ENCODE data around the gene BRCA1. TPM values are rescaled to one million over a fixed set of nuclear protein-coding genes. Genes with fewer than 3 reads are reported as not detected.
"Not testable (repeated sequence)": the region's sequence is repeated elsewhere in the genome, so short reads cannot be mapped to it uniquely, and the experiment has no call there.

BRCA1 gene
- total RNA-seq, 1 donor from 2014 or later = 11.3 TPM

DNA sequence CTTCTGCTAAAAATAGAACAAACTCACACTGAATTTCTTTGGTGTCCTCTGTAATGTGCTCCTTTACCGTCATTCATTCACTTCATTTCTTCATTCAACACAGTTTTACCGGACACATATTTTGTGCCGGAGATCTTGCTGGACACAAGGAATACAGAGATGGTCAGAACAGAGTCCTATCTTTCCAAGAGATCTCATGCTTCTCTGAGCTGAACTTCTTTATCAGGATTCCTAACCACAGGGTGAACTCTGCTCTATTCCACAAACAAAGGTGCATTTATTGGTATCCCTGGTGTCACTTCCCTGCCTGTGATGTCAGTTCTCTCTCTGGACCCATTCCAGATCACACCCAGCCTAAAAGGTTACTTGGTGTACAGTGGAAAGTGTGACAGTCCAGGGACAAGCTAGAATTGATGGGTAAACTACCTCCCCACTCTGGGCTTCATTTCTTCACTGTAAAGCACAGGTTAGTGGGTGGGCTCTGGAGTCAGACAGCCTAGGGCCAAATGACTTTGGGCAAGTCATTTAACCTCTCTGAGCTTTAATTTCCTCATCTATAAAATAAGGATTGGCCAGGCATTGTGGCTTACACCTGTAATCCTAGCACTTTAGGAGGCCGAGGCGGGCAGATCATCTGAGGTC is 114.4 kb downstream of the BRCA1 start:
- H3K4me1 Mint-ChIP-seq (ENCODE audit: low read depth, unreplicated experiment) = peaks cover 5% of the 10 kb centered on the region
- TF ChIP-seq, protein P1, sequence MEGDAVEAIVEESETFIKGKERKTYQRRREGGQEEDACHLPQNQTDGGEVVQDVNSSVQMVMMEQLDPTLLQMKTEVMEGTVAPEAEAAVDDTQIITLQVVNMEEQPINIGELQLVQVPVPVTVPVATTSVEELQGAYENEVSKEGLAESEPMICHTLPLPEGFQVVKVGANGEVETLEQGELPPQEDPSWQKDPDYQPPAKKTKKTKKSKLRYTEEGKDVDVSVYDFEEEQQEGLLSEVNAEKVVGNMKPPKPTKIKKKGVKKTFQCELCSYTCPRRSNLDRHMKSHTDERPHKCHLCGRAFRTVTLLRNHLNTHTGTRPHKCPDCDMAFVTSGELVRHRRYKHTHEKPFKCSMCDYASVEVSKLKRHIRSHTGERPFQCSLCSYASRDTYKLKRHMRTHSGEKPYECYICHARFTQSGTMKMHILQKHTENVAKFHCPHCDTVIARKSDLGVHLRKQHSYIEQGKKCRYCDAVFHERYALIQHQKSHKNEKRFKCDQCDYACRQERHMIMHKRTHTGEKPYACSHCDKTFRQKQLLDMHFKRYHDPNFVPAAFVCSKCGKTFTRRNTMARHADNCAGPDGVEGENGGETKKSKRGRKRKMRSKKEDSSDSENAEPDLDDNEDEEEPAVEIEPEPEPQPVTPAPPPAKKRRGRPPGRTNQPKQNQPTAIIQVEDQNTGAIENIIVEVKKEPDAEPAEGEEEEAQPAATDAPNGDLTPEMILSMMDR (IDR thresholded peaks at IDR 0.05; ENCODE audit: partially characterized antibody, unreplicated experiment) = no peak
- H3K27me3 Mint-ChIP-seq (ENCODE audit: unreplicated experiment) = peaks cover 11% of the 10 kb centered on the region
- peak overlapping the region; percentile 17 for H3K27ac Mint-ChIP-seq (ENCODE audit: unreplicated experiment)
- peaks cover 6% of the 10 kb centered on the region for H3K9me3 Mint-ChIP-seq (ENCODE audit: unreplicated experiment)
- no peak for DNase-seq
- H3K36me3 Mint-ChIP-seq (ENCODE audit: unreplicated experiment) = no peaks in the 10 kb centered on the region
- H3K4me3 Mint-ChIP-seq (ENCODE audit: unreplicated experiment) = no peak overlapping the region

- DNase-seq = peak; percentile 68
- TF ChIP-seq, protein P1 (IDR thresholded peaks at IDR 0.05; ENCODE audit: partially characterized antibody, unreplicated experiment) = no peak
- Mint-ChIP-seq H3K9me3 (ENCODE audit: unreplicated experiment) (peaks cover 3% of the 10 kb centered on the region), H3K4me3 (ENCODE audit: unreplicated experiment) (peak within 1 kb of the TSS; percentile 49), H3K36me3 (ENCODE audit: unreplicated experiment) (no peaks in the 10 kb centered on the region), H3K27me3 (ENCODE audit: unreplicated experiment) (peaks cover 7% of the 10 kb centered on the region), H3K4me1 (ENCODE audit: low read depth, unreplicated experiment) (peaks cover 5% of the 10 kb centered on the region), H3K27ac (ENCODE audit: unreplicated experiment) (peak within 1 kb of the TSS; percentile 64)
Observed at GRCh38 chr17:43006639-43007551, 118.3 kb downstream of the BRCA1 start, which contains the start of gene IFI35. IFI35 (plus strand) TSS chr17:43006784; CDS start chr17:43006948, 164 bp downstream.

GRCh38 chr17:43003542-43004172 is 121.5 kb downstream of the BRCA1 start:
- no peak for DNase-seq
- Mint-ChIP-seq H3K4me1 (ENCODE audit: low read depth, unreplicated experiment) (peaks cover 7% of the 10 kb centered on the region), H3K4me3 (ENCODE audit: unreplicated experiment) (no peak overlapping the region), H3K27ac (ENCODE audit: unreplicated experiment) (peak overlapping the region; percentile 43), H3K27me3 (ENCODE audit: unreplicated experiment) (no peaks in the 10 kb centered on the region), H3K36me3 (ENCODE audit: unreplicated experiment) (no peaks in the 10 kb centered on the region), H3K9me3 (ENCODE audit: unreplicated experiment) (peaks cover 7% of the 10 kb centered on the region)
- TF ChIP-seq, protein P1 (IDR thresholded peaks at IDR 0.05; ENCODE audit: partially characterized antibody, unreplicated experiment) = no peak

- Mint-ChIP-seq H3K9me3 (ENCODE audit: unreplicated experiment) (peaks cover 16% of the 10 kb centered on the region), H3K27ac (ENCODE audit: unreplicated experiment) (peak overlapping the region; percentile 28)
- not testable (repeated sequence) for H3K27me3 Mint-ChIP-seq (ENCODE audit: unreplicated experiment); DNase-seq; H3K4me1 Mint-ChIP-seq (ENCODE audit: low read depth, unreplicated experiment); H3K4me3 Mint-ChIP-seq (ENCODE audit: unreplicated experiment); H3K36me3 Mint-ChIP-seq (ENCODE audit: unreplicated experiment)
Observed at GRCh38 chr17:43000894-43001293, 124.3 kb downstream of the BRCA1 start.

- Mint-ChIP-seq H3K9me3 (ENCODE audit: unreplicated experiment) (peaks cover 16% of the 10 kb centered on the region), H3K27ac (ENCODE audit: unreplicated experiment) (peak overlapping the region; percentile 97), H3K36me3 (ENCODE audit: unreplicated experiment) (no peaks in the 10 kb centered on the region), H3K4me3 (ENCODE audit: unreplicated experiment) (peak overlapping the region; percentile 99), H3K27me3 (ENCODE audit: unreplicated experiment) (peaks cover 3% of the 10 kb centered on the region), H3K4me1 (ENCODE audit: low read depth, unreplicated experiment) (peaks cover 8% of the 10 kb centered on the region)
- DNase-seq = no peak
- TF ChIP-seq, protein P1 (IDR thresholded peaks at IDR 0.05; ENCODE audit: partially characterized antibody, unreplicated experiment) = no peak
Observed at GRCh38 chr17:42999003-42999525, 126.1 kb downstream of the BRCA1 start.

Measured in glutamatergic neuron (in vitro differentiated cells).